GM19043 (cell line): ENCODE results near the gene NT5C.
A peak's percentile ranks its signal among the peaks of the same experiment; 100 is the strongest.

Experiments
- ATAC-seq: cut with Tn5 transposase; IDR thresholded peaks from one replicate; pipeline ENCODE4 v1.9.1; 2021; ENCODE audit warnings: low read depth; ENCODE audit not compliant: unreplicated experiment

NT5C gene

GRCh38 chr17:75096082-75096625 lies 35.4 kb downstream of the NT5C start:
- ATAC-seq: no peak

DNA sequence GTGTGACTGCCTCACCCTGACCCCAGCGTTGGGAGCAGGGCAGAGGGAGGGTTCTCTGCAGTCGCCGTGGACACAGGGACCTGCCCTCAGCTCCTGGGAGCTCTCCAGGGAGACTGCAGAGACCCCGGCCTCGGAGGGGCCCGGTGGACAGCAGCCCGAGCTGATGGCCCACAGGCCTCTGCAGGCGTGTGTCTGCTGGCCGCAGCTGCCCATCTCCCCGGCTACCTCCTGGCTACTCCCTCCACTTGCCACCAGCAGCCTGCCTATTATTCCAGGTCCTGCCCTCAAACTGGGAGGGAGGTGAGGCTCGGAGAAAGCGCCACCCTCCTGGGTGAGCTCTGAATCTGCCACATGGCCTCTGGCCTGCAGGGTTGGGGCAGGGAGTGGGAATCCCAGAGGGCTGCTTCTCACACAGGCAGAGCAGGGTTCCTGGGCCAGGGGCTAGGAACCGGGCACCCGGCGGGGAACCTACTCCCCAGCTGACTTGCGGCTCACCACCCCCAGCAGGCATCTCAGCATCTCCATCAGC lies 36.6 kb downstream of the NT5C start:
- no peak for ATAC-seq

GRCh38 chr17:75093548-75094158 lies 37.9 kb downstream of the NT5C start:
- ATAC-seq: no peak

- ATAC-seq: no peak
These were observed 39.7 kb downstream of the NT5C start for GRCh38 chr17:75091855-75092327.

GRCh38 chr17:75090871-75091854 lies 40.4 kb downstream of the NT5C start:
- ATAC-seq: no peak

DNA sequence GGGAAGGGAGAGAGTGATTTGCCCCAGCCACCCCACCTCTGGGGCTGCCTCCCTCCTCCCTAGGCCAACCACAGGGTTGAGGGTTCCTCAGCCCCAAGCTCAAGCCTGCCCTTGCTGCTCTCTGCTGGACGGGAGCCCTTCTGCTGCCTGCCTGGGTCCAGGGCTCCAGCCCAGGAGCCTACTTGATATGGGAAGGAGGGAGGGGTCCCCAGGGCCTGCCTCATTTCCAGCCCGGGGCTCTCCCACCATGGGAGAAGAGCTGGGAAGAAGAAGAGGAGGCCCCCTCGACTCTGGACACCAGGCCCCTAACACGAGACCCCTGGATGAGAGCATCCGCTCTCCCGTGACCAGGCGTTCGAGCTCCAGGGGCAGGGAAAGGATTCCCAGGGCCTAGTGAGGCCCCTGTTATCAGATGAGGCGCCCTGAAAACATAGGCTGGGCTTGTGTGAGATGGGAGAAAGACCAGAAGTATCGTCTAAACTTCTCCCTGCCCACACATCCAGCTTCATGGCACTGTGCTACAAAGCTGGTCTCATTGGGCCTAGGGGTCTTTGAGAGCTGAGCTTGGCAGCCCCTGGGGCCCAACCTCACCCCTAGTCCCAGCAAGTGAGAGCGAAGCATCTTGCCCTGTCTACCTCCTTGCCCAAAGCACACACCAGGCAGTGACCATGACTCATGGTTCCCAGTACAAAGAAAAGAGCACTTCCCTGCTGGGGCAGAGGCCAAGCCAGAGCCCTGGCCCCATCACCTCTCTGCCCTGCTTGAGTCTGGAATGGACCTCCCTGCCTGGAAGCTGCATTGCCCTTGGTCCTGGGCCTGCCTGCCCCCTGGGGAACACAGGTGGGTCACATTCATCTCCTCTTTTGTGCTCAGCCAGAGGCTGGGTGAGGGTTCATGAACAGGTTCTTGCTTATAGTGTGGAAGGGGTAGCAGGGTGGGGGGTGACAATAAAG lies 42.8 kb downstream of the NT5C start:
- ATAC-seq: no peak

- peak; percentile 70 for ATAC-seq
These were observed 43.7 kb downstream of the NT5C start, which contains the start of gene SLC16A5 for GRCh38 chr17:75087558-75088453. SLC16A5 (plus strand) TSS chr17:75087954; CDS start chr17:75093637, 5,683 bp downstream.

DNA sequence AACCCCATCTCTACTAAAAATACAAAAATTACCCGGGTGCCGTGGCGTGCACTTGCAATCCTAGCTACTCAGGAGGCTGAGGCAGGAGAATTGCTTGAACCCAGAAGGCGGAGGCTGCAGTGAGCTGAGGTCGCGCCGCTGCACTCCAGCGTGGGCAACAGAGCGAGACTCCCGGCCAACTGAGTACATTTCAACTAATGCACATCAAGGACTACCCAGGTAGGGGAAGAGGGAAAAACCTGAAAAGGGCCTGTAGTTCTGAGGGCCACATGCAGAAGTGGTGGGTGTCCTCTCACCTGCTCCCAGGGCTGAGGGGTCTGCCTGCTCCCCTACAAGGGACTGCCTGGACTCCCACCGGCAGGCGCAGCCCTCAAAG lies 44.4 kb downstream of the NT5C start:
- ATAC-seq: peak; percentile 25

DNA sequence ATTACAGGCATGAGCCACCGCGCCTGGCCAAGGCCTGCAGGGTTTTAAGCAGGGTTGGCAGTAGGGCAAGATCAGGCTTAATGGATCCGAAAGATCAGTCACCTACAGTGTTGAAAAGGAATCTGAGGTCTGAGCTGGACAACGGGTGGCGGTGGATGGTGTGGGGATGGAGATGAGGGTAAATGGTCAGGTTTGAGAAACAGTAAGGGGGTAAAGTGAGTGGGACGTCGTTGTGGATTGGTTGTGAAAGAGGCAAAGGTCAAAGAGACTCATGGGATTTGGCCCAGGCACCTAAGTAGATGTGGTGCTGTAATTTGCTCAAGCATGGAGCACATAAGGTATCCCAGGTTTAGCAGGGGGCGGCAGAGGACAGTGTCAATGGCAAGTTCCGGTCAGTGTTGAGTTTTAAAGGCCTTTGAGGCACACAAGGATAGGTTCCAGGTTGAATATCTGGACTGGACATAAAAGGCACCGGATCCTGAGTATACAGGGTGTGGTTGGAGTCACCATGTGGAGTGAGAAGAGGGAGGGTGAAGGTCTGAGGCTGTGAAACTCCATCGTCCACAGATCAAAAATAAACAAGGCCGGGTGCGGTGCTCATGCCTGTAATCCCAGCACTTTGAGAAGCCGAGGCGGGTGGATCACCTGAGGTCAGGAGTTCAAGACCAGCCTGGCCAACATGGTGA lies 44.9 kb downstream of the NT5C start:
- no peak for ATAC-seq

- no peak for ATAC-seq
These were observed 47.4 kb downstream of the NT5C start for GRCh38 chr17:75084039-75084660.

DNA sequence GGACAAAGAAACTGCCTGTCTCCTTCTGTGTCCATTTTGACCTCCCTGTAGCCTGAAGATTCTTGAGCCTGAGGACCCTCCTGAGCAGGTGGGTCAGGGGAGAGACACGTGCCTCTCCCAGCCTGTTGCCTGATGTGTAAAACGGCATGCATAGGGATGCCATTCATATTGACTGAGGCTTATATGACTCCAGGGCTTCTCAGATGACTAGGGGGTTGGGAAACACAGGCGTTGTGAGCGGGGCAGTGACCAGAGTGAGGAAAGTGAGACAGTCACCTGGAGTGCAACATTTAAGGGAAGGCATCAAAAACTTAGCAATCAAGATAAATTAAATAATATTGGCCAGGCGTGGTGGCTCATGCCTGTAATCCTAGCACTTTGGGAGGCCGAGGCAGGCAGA lies 48.9 kb downstream of the NT5C start:
- no peak for ATAC-seq

- no peak for ATAC-seq
These were observed 49.7 kb downstream of the NT5C start for GRCh38 chr17:75081611-75082540.
